Neural progenitor cell (in vitro differentiated cells): ENCODE data around the gene TTC31.

ENCODE experiments used
- EZH2 ChIP-seq: fragments of 200-600 bp; sonication (generic); IDR thresholded peaks from 2 replicates; pipeline ENCODE4 v1.6.1; 2017; ENCODE audit warnings: antibody characterized with exemption, mild to moderate bottlenecking, moderate library complexity
- EZH2phosphoT487 ChIP-seq: fragments of 200-600 bp; sonication (generic); IDR thresholded peaks from 2 replicates; pipeline ENCODE4 v1.6.1; 2017; ENCODE audit warnings: antibody characterized with exemption
- TF ChIP-seq, protein P1 (sequence below): fragments of 200-600 bp; sonication (generic); IDR thresholded peaks from 2 replicates; pipeline ENCODE4 v1.5.1; 2017; ENCODE audit warnings: antibody characterized with exemption, mild to moderate bottlenecking

- TF ChIP-seq EZH2 (peak; percentile 74), EZH2phosphoT487 (peak; percentile 11)
- TF ChIP-seq, protein P1, sequence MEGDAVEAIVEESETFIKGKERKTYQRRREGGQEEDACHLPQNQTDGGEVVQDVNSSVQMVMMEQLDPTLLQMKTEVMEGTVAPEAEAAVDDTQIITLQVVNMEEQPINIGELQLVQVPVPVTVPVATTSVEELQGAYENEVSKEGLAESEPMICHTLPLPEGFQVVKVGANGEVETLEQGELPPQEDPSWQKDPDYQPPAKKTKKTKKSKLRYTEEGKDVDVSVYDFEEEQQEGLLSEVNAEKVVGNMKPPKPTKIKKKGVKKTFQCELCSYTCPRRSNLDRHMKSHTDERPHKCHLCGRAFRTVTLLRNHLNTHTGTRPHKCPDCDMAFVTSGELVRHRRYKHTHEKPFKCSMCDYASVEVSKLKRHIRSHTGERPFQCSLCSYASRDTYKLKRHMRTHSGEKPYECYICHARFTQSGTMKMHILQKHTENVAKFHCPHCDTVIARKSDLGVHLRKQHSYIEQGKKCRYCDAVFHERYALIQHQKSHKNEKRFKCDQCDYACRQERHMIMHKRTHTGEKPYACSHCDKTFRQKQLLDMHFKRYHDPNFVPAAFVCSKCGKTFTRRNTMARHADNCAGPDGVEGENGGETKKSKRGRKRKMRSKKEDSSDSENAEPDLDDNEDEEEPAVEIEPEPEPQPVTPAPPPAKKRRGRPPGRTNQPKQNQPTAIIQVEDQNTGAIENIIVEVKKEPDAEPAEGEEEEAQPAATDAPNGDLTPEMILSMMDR, result no peak
Measured at GRCh38 chr2:74513605-74514367, 30.9 kb downstream of the TTC31 start.
